HG02678 (cell line): ENCODE results near the gene TLR9.

Experiments
- ATAC-seq: cut with Tn5 transposase; IDR thresholded peaks from one replicate; pipeline ENCODE4 v1.9.1; 2021; ENCODE audit warnings: mild to moderate bottlenecking, moderate library complexity; ENCODE audit not compliant: unreplicated experiment

TLR9 gene

GRCh38 chr3:52218026-52218425 is 7.4 kb downstream of the TLR9 start:
- ATAC-seq = no peak

GRCh38 chr3:52217409-52217805 is 8.0 kb downstream of the TLR9 start:
- no peak for ATAC-seq

DNA sequence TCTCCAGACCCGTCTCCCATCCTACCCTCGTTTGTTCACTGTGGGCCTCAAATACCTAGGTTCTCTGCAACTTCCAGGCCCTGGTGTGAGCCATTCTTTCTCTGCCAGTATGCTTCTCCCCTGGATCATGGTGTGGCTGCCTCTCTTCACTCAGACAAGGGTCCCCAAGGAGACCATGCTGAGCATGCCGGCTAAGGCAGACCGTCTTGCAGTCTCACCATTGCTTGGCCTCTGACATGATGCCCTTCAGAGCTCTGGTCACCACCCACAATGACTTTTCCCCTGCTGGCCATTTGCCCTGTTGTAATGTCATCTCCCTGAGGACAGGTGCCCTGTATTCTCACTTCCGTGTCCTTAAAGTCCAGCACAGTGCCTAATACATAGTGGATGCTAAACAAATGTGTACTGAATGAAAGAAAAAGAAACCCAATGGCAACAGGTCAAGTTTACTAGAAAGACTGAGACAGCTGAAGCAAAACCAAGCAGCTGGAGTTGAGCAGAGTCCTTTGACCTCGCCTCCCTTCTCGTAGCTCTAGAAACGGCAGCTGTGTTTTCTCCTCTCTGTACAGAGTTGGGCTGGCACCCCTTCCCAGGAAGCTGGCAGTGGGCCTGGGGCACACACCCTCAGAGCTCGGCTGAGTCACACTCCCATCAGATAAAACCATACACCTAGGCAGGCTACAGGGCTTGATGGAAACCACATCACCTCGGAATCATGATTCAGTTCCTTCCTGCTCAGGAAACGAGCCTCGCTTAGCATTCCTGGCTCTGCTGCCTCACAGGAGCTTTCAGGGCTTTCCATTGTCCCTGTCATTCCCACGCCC is 8.6 kb downstream of the TLR9 start:
- ATAC-seq = no peak

DNA sequence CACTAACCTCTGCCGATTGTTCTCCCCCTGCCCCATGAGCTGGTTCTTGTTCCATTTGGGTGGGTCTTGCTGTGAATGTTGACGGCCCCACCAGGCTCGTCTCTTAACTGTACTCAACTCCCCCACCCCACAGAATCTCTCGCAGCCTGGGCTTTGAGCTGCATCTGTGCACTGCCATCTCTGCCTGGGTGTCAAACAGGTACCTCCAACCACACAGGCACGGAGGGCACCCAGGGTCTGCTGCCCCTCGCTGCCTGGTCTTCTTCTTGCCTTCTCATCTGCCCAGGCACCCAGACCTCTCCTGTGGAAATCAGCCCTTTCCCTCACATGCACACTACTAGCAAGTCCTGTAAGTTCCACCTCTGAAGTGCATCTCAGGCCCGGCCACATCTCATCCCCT is 10.1 kb downstream of the TLR9 start:
- ATAC-seq = no peak

DNA sequence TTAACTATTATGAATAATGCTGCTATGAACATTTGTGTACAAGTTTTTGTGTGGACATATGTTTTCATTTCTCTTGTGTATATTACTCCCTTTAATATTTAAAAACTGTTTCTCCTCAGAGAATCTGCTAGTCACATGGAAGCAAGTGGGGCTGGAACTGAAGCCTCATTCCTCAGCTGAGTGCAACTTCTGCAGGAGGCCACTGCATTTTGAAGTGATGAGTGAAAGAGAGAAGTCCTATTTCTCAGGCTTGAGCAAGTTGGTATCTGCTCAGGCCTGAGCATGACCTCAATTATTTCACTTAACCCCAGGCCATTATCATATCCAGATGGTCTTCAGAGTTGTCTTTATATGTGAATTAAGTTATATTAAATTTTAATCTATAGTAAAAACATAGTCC is 11.5 kb downstream of the TLR9 start:
- no peak for ATAC-seq

- no peak for ATAC-seq
These were observed 12.4 kb downstream of the TLR9 start for GRCh38 chr3:52213005-52213404.

GRCh38 chr3:52211268-52211891 is 14.1 kb downstream of the TLR9 start:
- ATAC-seq = no peak

- no peak for ATAC-seq
These were observed 14.8 kb downstream of the TLR9 start for GRCh38 chr3:52210550-52211046.

DNA sequence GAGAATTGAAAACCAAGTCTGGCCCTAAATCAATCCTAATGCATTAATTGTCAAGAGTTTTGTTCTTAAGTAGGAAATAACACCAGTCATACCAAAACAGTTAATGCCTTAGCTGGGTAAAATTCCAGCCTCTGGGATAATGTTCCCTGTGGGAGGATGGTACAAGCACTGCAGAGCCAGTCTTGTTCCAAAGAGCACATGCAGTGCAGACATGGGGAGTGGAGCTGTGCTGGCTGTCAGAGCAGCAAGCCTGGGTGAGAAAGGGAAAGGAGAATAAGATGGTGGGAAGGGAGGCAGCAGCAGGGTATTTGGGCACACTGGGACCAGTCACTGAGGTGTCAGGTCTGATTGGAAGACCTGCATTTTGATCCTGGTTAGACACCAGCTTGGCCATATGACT is 15.4 kb downstream of the TLR9 start:
- no peak for ATAC-seq

GRCh38 chr3:52208556-52208955 is 16.9 kb downstream of the TLR9 start:
- ATAC-seq = no peak

DNA sequence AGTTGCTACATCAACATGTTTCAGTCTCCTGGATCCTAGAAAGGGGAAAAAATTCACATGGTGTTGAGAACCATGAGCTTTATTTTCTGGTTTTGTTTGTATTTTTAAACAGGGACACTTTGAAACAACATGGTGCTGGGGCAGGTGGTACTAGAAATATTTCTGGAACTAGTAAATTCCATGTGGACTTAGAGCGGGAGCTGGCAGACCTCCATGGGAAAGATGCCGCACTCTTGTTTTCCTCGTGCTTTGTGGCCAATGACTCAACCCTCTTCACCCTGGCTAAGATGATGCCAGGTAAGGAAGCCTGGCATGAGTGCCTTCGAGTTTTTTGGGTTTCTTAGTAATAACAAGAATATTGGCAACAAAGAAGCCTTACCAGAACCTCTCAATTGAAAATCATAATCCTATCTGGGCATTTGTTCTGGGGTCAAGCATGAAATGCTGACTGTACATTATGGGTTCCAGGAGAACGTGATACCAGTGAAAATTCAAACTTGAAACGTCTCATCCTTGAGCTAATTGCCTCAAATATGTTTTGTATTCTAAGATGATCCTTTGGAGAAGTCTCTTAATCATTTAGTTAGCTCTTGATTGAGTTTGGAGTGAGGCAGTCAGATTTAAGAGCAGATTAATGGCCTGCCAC is 19.6 kb downstream of the TLR9 start:
- ATAC-seq = no peak

- ATAC-seq = no peak
These were observed 20.9 kb downstream of the TLR9 start for GRCh38 chr3:52204337-52205073.

GRCh38 chr3:52203701-52204100 is 21.7 kb downstream of the TLR9 start:
- ATAC-seq = no peak

DNA sequence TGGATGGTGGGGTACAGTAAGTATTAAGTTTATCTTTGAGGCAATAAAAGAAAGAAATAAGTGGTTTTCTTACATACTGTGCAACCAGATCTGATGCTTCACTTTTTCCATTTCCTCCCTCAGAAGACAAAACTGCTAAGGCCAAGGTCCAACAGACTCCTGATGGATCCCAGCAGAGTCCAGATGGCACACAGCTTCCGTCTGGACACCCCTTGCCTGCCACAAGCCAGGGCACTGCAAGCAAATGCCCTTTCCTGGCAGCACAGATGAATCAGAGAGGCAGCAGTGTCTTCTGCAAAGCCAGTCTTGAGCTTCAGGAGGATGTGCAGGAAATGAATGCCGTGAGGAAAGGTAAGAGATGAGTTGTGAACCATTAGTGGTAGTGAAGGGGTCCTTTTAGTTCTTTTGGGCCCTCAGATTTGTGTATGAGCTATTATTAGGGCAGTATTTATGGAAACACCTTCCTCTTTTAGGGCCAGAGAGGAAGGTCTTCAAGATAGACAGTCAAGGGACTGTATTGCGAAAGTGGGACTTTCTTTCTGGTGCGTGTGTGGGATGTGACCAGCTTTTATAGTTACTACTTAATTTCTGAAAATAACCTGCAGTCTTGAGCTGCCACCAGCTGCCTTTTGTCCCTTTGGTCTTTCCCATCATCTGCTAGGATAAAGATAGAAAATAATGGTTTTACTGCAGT is 22.9 kb downstream of the TLR9 start:
- no peak for ATAC-seq

DNA sequence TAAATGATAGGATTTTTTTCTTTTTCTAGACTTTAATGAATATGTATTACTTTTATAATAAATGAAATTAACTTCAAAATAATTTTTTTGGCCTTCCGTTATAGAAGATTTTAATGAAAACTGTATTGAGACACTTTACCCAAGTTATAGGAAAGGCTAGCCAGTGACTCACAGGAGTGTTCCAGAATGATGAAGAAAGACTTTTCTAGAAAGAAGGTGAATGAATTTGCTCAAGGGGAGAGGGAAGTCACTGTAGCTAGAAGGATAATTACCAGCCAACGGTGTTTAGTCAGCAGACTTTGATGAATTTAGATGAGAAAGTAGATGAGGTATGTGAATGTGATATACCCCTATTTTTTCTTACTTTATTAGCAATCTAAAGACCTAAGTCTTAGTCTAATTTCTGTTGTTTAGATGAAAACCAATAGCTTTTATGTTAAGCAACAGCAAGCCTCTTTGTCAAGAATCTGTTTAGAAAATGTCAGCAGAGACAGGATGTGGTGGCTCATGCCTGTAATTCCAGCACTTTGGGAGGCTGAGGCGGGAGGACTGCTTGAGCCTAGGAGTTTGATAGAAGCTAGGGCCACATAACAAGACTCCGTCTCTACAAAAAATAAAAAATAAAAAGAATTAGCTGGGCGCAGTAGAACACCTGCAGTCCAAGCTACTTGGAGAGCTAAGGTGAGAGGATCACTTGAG is 24.3 kb downstream of the TLR9 start:
- no peak for ATAC-seq

- ATAC-seq = no peak
These were observed 26.5 kb downstream of the TLR9 start for GRCh38 chr3:52198643-52199608.

DNA sequence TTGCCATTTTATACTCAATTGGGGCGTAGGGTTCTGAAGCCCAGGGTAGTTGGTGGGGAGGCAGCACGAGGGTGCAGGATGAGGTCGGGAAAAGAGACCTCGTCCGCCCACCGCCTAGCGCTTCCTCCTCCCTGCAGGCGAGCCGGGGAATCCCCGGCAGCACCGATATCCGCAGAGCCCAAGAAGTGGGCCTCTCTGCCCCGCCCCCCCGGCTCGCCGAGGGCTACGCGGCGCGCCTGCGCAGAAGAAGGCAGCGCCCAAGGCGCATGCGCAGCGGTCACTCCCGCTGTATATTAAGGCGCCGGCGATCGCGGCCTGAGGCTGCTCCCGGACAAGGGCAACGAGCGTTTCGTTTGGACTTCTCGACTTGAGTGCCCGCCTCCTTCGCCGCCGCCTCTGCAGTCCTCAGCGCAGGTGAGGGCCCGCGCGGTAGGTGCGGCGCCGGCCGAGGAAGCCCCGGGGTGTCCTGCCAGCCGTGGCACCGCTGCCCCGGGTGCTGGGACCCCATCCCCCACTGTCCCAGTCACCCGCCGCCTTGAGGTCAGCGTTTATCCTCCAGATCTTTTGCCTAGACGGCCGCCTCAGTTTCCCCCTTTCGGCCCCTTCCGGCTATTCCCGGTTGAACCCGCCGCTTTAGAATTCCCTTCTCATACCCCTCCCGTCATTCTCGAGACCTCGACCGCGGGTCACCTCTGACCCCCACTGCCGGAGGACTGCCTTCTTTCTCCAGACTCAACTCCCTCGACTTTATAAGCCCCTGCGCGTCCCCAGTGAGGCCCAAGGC is 27.4 kb downstream of the TLR9 start, which contains the start of gene ALAS1:
Gene ALAS1, plus strand, starts transcription at position 319 of the 784 bp plus-strand sequence. CDS start 1,082 bp downstream, outside the sequence.
- peak; percentile 70 for ATAC-seq

GRCh38 chr3:52197499-52197841 is 28.0 kb downstream of the TLR9 start:
- no peak for ATAC-seq
